ENCODE data around the gene KIAA1671.
A peak's percentile ranks its signal among the peaks of the same experiment; 100 is the strongest.

KIAA1671 gene

GRCh38 chr22:25051073-25051472 is 98.6 kb downstream of the KIAA1671 start:
- TF ChIP-seq, protein P1, sequence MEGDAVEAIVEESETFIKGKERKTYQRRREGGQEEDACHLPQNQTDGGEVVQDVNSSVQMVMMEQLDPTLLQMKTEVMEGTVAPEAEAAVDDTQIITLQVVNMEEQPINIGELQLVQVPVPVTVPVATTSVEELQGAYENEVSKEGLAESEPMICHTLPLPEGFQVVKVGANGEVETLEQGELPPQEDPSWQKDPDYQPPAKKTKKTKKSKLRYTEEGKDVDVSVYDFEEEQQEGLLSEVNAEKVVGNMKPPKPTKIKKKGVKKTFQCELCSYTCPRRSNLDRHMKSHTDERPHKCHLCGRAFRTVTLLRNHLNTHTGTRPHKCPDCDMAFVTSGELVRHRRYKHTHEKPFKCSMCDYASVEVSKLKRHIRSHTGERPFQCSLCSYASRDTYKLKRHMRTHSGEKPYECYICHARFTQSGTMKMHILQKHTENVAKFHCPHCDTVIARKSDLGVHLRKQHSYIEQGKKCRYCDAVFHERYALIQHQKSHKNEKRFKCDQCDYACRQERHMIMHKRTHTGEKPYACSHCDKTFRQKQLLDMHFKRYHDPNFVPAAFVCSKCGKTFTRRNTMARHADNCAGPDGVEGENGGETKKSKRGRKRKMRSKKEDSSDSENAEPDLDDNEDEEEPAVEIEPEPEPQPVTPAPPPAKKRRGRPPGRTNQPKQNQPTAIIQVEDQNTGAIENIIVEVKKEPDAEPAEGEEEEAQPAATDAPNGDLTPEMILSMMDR (conservative IDR thresholded peaks at IDR 0.05; ENCODE audit: low read length) = peak; percentile 34
- no peak overlapping the region for H3K4me3 ChIP-seq (ENCODE audit: low read length)
- no peak for DNase-seq (ENCODE audit: low read depth)

- no peak overlapping the region for H3K4me3 ChIP-seq (ENCODE audit: low read length)
- no peak for DNase-seq (ENCODE audit: low read depth)
- TF ChIP-seq, protein P1 (conservative IDR thresholded peaks at IDR 0.05; ENCODE audit: low read length) = no peak
Observed at GRCh38 chr22:25051983-25052710, 99.6 kb downstream of the KIAA1671 start.

DNA sequence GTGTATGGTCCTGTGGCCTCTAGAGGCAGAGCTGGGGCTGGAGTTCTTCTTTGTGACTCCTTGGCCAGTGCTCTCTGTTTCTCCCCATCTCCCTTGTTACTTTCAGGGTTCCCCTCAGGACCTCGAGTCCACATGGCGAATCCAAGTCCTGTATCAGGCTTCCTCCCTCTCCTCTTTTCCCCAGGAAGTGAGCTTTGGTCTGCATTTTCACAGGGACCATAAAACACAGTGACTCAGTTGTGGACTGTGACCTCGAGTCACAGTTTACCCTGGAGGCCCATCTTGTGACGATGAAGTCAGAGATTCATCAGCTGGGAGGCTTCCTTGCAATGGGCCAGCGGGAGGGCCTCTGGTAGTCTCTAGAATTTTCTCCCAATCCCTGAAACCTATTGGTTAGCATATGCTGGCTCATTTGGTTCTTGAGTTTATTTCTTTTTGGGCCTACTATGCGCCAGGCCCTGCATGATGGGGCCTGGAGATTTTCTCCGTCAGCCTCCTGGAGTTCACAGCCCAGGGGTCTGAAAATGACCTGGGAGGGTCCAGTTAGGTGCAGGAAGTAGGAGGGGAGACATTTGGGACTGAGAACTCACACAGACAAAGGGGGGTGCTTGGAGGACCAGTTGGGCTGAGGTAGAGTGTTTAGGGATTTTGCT is 100.8 kb downstream of the KIAA1671 start:
- TF ChIP-seq, protein P1 (conservative IDR thresholded peaks at IDR 0.05; ENCODE audit: low read length) = no peak
- DNase-seq (ENCODE audit: low read depth) = no peak
- H3K4me3 ChIP-seq (ENCODE audit: low read length) = no peak overlapping the region

- no peak for DNase-seq (ENCODE audit: low read depth)
- no peak overlapping the region for H3K4me3 ChIP-seq (ENCODE audit: low read length)
- TF ChIP-seq, protein P1 (conservative IDR thresholded peaks at IDR 0.05; ENCODE audit: low read length) = no peak
Observed at GRCh38 chr22:25054943-25055511, 102.5 kb downstream of the KIAA1671 start.

DNA sequence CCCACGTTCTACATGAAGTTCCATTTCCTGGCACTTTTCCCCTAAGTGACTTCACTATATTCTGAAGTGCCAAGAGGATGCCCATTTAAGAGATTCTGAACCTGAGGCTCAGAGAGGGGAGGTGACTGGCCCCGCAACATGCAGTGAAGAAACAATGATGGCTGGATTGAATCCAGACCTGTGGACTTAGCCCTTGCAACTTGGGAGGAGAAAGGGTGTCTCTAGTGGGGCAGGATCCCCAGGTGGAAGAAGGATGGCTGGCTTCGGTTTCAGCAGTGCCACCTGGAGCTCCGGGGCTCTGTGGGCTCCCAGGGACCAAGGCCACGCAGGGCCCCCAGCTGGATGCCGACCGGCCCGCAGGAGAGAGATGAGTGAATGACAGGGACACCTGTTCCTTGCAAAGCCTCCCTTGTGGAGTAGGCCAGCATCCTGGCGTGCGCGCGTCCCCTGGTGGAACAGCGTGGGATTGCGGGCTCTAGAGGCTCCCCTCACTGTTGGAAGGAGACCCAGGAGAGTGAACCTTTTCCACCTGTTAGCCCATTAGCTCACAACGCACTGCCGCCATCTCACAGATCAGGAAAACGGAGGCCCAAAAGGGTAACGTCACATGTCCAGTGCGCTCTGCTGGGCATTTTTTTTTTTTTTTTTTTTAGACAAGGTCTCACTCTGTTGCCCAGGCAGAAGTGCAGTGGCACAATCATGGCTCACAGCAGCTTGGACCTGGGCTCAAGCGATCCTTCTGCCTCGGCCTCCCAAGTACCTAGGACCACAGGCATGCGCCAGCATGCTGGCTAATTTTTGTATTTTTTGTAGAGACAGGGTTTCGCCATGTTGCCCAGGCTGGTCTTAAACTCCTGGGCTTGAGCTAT is 104.7 kb downstream of the KIAA1671 start:
- DNase-seq (ENCODE audit: low read depth) = peak; percentile 16
- H3K4me3 ChIP-seq (ENCODE audit: low read length) = no peak overlapping the region

DNA sequence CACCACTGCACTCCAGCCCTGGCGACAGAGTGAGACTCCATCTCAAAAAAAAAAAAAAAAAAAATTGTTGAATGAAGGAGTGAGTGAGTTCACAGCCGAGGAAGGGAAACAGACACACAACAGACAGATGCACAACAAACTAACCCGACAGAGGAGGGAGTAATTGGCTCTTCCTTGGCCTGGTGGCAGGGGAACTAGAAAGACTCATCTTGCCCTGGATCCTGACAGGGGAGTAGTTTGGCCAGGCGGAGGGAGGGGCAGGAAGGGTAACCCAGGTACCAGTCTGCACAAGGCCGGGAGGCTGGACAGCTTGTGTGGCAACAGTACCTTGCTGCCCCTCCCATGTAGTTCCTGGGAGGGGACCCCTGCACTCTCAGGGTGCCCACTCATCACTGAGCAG is 106.9 kb downstream of the KIAA1671 start:
- no peak for DNase-seq (ENCODE audit: low read depth)
- TF ChIP-seq, protein P1 (conservative IDR thresholded peaks at IDR 0.05; ENCODE audit: low read length) = no peak
- no peak overlapping the region for H3K4me3 ChIP-seq (ENCODE audit: low read length)

More for the DNA sequence above, 104.7 kb downstream of the KIAA1671 start:
- TF ChIP-seq, protein P1 (conservative IDR thresholded peaks at IDR 0.05; ENCODE audit: low read length) = peak; percentile 89
